HG02840 (cell line): Measurements from ENCODE around the gene RNF148.

ENCODE experiments used
- ATAC-seq: cut with Tn5 transposase; IDR thresholded peaks from one replicate; pipeline ENCODE4 v1.9.1; 2021; ENCODE audit warnings: mild to moderate bottlenecking, moderate library complexity, moderate number of reproducible peaks; ENCODE audit not compliant: unreplicated experiment, low FRiP score

Gene RNF148

GRCh38 chr7:122702872-122703510, at the start of gene RNF148:
Gene RNF148, minus strand, starts transcription at chr7:122702922. Its CDS starts 172 bp downstream, at chr7:122702750.
- ATAC-seq: no peak

- no peak for ATAC-seq
Measured at GRCh38 chr7:122750389-122750788, 47.7 kb upstream of the RNF148 start.

GRCh38 chr7:122748195-122748594, 45.5 kb upstream of the RNF148 start:
- no peak for ATAC-seq

- no peak for ATAC-seq
Measured at GRCh38 chr7:122746948-122747347, 44.2 kb upstream of the RNF148 start.

- ATAC-seq: no peak
Measured at GRCh38 chr7:122743211-122743610, 40.5 kb upstream of the RNF148 start.

- no peak for ATAC-seq
Measured at GRCh38 chr7:122738947-122739346, 36.2 kb upstream of the RNF148 start.

- no peak for ATAC-seq
Measured at GRCh38 chr7:122736183-122736582, 33.5 kb upstream of the RNF148 start.

- no peak for ATAC-seq
Measured at GRCh38 chr7:122727759-122728158, 25.0 kb upstream of the RNF148 start.

GRCh38 chr7:122727354-122727753, 24.6 kb upstream of the RNF148 start:
- no peak for ATAC-seq

- no peak for ATAC-seq
Measured at GRCh38 chr7:122726881-122727280, 24.2 kb upstream of the RNF148 start.

- no peak for ATAC-seq
Measured at GRCh38 chr7:122724366-122724765, 21.6 kb upstream of the RNF148 start.

GRCh38 chr7:122719010-122719578, 16.4 kb upstream of the RNF148 start:
- ATAC-seq: no peak

- ATAC-seq: no peak
Measured at GRCh38 chr7:122717356-122718089, 14.8 kb upstream of the RNF148 start.

- ATAC-seq: no peak
Measured at GRCh38 chr7:122715183-122715582, 12.5 kb upstream of the RNF148 start.

- ATAC-seq: no peak
Measured at GRCh38 chr7:122710916-122711315, 8.2 kb upstream of the RNF148 start.

- ATAC-seq: no peak
Measured at GRCh38 chr7:122709930-122710646, 7.4 kb upstream of the RNF148 start.

- ATAC-seq: no peak
Measured at GRCh38 chr7:122706836-122707235, 4.1 kb upstream of the RNF148 start.

GRCh38 chr7:122699017-122699416, 3.7 kb downstream of the RNF148 start, which contains the start of gene RNF133:
Gene RNF133, minus strand, starts transcription at chr7:122699117. Its CDS starts 199 bp downstream, at chr7:122698918.
- no peak for ATAC-seq

- no peak for ATAC-seq
Measured at GRCh38 chr7:122695816-122696215, 6.9 kb downstream of the RNF148 start.

- no peak for ATAC-seq
Measured at GRCh38 chr7:122694697-122695096, 8.0 kb downstream of the RNF148 start.

GRCh38 chr7:122692769-122693309, 9.9 kb downstream of the RNF148 start:
- ATAC-seq: no peak
